Keratinocyte (primary cell): ENCODE measurements around the gene NCKAP1.

ENCODE experiments used
- CTCF ChIP-seq, 3 experiments: IDR thresholded peaks in 1 of 3; conservative IDR thresholded peaks in 1 of 3; optimal IDR thresholded peaks in 1 of 3; 2 replicates in 2 of 3; 3 replicates in 1 of 3; pipeline versions ENCODE3 to v1.5.1; 2011; ENCODE audit warnings: low read length in 3 of 3, mild to moderate bottlenecking in 3 of 3, moderate library complexity in 2 of 3, control low read depth in 1 of 3, inconsistent platforms in 1 of 3; ENCODE audit not compliant: insufficient read depth in 2 of 3; ENCODE audit errors: extremely low read depth in 1 of 3
- EZH2 ChIP-seq: IDR thresholded peaks from one replicate; pipeline ENCODE4 v1.6.1; 2012; ENCODE audit warnings: inconsistent platforms, mild to moderate bottlenecking, low read length, moderate library complexity

- TF ChIP-seq CTCF (optimal IDR thresholded peaks at IDR 0.05 in 1 of 3, IDR thresholded peaks at IDR 0.05 in 1 of 3, conservative IDR thresholded peaks at IDR 0.05 in 1 of 3; ENCODE audit: extremely low read depth in 1 of 3, insufficient read depth in 2 of 3, low read length in 3 of 3), result no peak
- no peak for TF ChIP-seq EZH2
Measured at GRCh38 chr2:182866095-182866460, 172.2 kb downstream of the NCKAP1 start.
